Brain microvascular endothelial cell (primary cell): ENCODE results near the gene TXNIP.
A peak's percentile ranks its signal among the peaks of the same experiment; 100 is the strongest.

ENCODE experiments used
- DNase-seq: peaks from one replicate; pipeline ENCODE4 v3.0.0-alpha.2; 2020
- H3K27ac ChIP-seq: fragments of 250-450 bp; sonication (Bioruptor Pico); 2 replicates; pipeline ENCODE4 v1.5.1; 2020; ENCODE audit warnings: mild to moderate bottlenecking, moderate library complexity
- H3K27me3 ChIP-seq: fragments of 250-450 bp; sonication (Bioruptor Pico); replicated peaks from 2 replicates; pipeline ENCODE4 v1.5.1; 2020; ENCODE audit warnings: mild to moderate bottlenecking
- H3K36me3 ChIP-seq: fragments of 250-450 bp; sonication (Bioruptor Pico); replicated peaks from 2 replicates; pipeline ENCODE4 v1.5.1; 2020; ENCODE audit warnings: mild to moderate bottlenecking
- H3K4me3 ChIP-seq: 2 replicates; pipeline ENCODE4 v1.5.1; 2011; ENCODE audit warnings: low read depth, mild to moderate bottlenecking, control low read depth, low read length, moderate library complexity
- CTCF ChIP-seq: IDR thresholded peaks from 2 replicates; pipeline ENCODE4 v1.5.1; 2011; ENCODE audit warnings: low read depth, mild to moderate bottlenecking, moderate library complexity, low read length, control low read depth, inconsistent platforms; ENCODE audit errors: missing control alignments
- in situ Hi-C: cut with HindIII; loops from 2 replicates; pipeline ENCODE4 v1.10.0; 2017; ENCODE audit warnings: low sequenced_read_pairs, low pct_ligation_motif_present

TXNIP gene

DNA sequence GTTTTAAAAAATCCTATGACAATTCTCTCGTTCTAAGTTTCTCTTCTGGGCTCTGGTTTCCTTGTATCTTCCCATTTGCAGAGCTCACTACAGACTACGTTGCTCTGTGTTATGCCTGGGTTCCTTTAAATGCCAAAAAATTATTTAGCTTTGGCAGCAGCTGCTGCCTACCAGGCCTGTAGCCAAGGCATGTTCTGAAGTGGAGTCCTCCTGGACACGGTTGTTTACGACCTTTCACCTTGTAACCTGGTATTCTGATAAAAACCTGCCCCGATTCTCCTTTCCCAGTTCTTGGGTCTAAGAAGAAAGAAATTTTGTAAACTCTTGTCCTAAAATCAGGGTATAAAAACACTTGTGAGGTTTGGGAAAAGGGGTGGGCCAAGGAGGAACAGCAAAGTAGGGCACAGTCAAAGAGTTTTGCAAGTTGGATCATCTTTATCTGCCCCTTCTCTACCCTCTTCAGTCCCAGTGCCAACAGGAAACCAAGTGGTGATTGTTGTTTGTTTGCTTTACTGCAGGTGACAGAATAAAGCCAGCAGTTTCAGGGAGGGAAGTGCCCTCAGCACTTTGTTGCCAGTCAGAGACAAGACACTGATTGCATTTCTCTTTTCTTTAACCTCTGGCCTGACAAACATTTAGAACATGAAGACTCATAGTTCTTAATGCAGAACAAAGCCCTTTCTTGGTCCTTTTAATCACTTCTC is 3.1 kb upstream of the TXNIP start:
- no peak overlapping the region for H3K4me3 ChIP-seq
- no peak for TF ChIP-seq CTCF
- H3K27me3 ChIP-seq, result no peaks in the 10 kb centered on the region
- in situ Hi-C loops, result no loop called here
- DNase-seq, result no peak
- H3K36me3 ChIP-seq, result peaks cover 8% of the 10 kb centered on the region
- no peak overlapping the region for H3K27ac ChIP-seq

- no peak overlapping the region for H3K4me3 ChIP-seq
- in situ Hi-C loops, result no loop called here
- no peak for DNase-seq
These were observed 1.3 kb upstream of the TXNIP start for GRCh38 chr1:145997718-145998023.

DNA sequence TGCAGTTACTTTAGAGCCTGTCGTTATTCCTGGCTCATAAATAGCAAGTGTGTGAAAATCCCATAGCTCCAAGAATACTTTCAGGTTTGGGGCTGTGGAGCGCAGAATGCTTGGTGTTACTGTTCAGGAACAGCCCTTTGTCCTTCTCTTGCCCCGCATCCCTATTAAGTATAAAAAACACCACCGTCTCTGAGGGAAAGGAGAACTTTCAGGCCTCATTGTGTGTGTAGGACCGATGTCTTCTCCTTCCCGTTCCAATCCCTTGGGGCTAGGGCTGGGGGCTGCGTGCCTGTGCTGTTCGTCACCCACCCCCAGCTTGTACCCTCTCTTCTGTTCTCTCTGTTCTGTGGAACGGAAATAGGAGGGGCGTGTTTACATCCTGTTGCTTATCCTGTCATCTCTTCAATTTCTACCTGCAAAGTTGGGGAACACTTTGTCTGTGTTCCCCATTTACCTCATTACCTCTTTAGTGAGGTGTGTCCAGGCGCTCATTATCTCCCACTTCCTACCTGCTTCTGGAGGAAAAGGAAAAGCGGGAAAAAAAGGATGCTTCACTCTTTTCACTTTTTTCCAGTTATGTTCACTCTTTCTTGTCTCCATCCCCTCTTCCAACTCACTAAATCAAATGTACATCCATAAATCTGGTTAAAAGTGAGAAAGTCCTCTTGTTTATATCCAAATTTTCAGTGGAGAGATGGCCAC is 788 bp upstream of the TXNIP start:
- no peak for DNase-seq
- Histone ChIP-seq H3K27me3 (no peaks in the 10 kb centered on the region), H3K27ac (peak overlapping the region; percentile 1), H3K36me3 (peaks cover 30% of the 10 kb centered on the region), H3K4me3 (peak overlapping the region; percentile 88)
- TF ChIP-seq CTCF, result no peak
- in situ Hi-C loops, result no loop called here

More at GRCh38 chr1:145997718-145998023, 1.3 kb upstream of the TXNIP start:
- no peak for TF ChIP-seq CTCF
- H3K27me3 ChIP-seq, result no peaks in the 10 kb centered on the region
- H3K36me3 ChIP-seq, result peaks cover 26% of the 10 kb centered on the region
- no peak overlapping the region for H3K27ac ChIP-seq

- Histone ChIP-seq H3K27ac (no peak overlapping the region), H3K27me3 (no peaks in the 10 kb centered on the region), H3K4me3 (peak overlapping the region; percentile 88), H3K36me3 (peaks cover 30% of the 10 kb centered on the region)
- no peak for TF ChIP-seq CTCF
- in situ Hi-C loops, result no loop called here
- DNase-seq, result no peak
These were observed 381 bp downstream of the TXNIP start for GRCh38 chr1:145995964-145996432.

- H3K27me3 ChIP-seq, result no peaks in the 10 kb centered on the region
- no peak for TF ChIP-seq CTCF
- DNase-seq, result no peak
- H3K36me3 ChIP-seq, result peaks cover 30% of the 10 kb centered on the region
- peak overlapping the region; percentile 88 for H3K4me3 ChIP-seq
- in situ Hi-C loops, result no loop called here
- no peak overlapping the region for H3K27ac ChIP-seq
These were observed 1.1 kb downstream of the TXNIP start for GRCh38 chr1:145995148-145995881.
